Upper lobe of left lung (tissue), 4 donors: Measurements from ENCODE around the gene CCDC127.

ENCODE experiments used
- CTCF ChIP-seq, 6 experiments: fragments of 450-650 bp in 4 of 6; fragments of 200-600 bp in 2 of 6; sonication (generic) in 2 of 6; IDR thresholded peaks; one replicate each; pipeline ENCODE4 v1.5.1; 2016 to 2019; ENCODE audit warnings: antibody characterized with exemption in 6 of 6
- POLR2A ChIP-seq, 4 donors: fragments of 450-650 bp; IDR thresholded peaks; one replicate each; pipeline ENCODE4 v1.5.1; 2016 to 2017; ENCODE audit warnings: antibody characterized with exemption in 4 of 4, mild to moderate bottlenecking in 2 of 4
- POLR2AphosphoS5 ChIP-seq, 2 donors: sonication (generic); formaldehyde crosslinking; IDR thresholded peaks; one replicate each; pipeline ENCODE4 v1.5.1; 2017; ENCODE audit warnings: antibody characterized with exemption in 2 of 2

GRCh38 chr5:199950-200645 is 17.9 kb downstream of the CCDC127 start:
- TF ChIP-seq CTCF (IDR thresholded peaks at IDR 0.05) = no peak
- no peak for TF ChIP-seq POLR2A (IDR thresholded peaks at IDR 0.05)
- TF ChIP-seq POLR2AphosphoS5 (IDR thresholded peaks at IDR 0.05) = no peak
